GM12801 (cell line): ENCODE results near the gene PAPSS1.

Experiments used
- CTCF ChIP-seq: IDR thresholded peaks from one replicate; pipeline ENCODE4 v1.5.1; 2011; ENCODE audit warnings: control low read depth; ENCODE audit not compliant: insufficient read length; ENCODE audit errors: extremely low read depth

PAPSS1 gene

GRCh38 chr4:107579099-107579498 lies 140.9 kb downstream of the PAPSS1 start:
- no peak for TF ChIP-seq CTCF

- no peak for TF ChIP-seq CTCF
Measured at GRCh38 chr4:107578321-107578720, 141.7 kb downstream of the PAPSS1 start.

- TF ChIP-seq CTCF = no peak
Measured at GRCh38 chr4:107577743-107578142, 142.3 kb downstream of the PAPSS1 start.

- no peak for TF ChIP-seq CTCF
Measured at GRCh38 chr4:107575243-107575642, 144.8 kb downstream of the PAPSS1 start.

GRCh38 chr4:107572281-107572680 lies 147.8 kb downstream of the PAPSS1 start:
- TF ChIP-seq CTCF = no peak

GRCh38 chr4:107570952-107571351 lies 149.1 kb downstream of the PAPSS1 start:
- TF ChIP-seq CTCF = no peak

- no peak for TF ChIP-seq CTCF
Measured at GRCh38 chr4:107564326-107564725, 155.7 kb downstream of the PAPSS1 start.
